Posterior cingulate gyrus (tissue), 11 donors: Measurements from ENCODE around the gene ASTN1.

Source experiments
- DNase-seq, 10 donors: peaks; one replicate each; pipeline versions ENCODE4 v3.0.0 to v3.0.0-alpha.2; 2020 to 2021; ENCODE audit warnings: mixed read lengths in 3 of 10
- intact Hi-C: fragments of 100-400 bp; cut with DNase I; formaldehyde crosslinking; loops from one replicate; pipeline ENCODE4 v1.15.1; 2023

The ASTN1 gene

DNA sequence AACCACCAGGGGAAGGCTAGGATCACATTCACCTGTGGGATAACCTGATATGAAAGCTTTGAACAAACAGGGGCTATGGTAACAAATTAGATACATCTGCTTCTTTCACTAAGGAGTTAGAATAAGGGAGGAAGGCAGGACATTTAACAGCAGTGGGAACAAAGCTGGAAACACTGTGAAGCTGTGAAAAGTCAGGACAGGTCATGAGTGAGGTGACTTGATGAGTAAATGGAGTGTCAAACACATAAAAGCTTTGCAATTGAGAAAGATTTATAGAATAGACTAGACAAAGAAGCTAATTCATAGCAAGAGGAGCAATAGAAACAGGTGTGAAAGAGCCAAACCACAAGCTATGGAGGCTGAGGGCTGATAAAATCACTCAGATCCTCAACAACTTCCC lies 110.0 kb downstream of the ASTN1 start:
- no peak for DNase-seq
- intact Hi-C loops: no loop called here

DNA sequence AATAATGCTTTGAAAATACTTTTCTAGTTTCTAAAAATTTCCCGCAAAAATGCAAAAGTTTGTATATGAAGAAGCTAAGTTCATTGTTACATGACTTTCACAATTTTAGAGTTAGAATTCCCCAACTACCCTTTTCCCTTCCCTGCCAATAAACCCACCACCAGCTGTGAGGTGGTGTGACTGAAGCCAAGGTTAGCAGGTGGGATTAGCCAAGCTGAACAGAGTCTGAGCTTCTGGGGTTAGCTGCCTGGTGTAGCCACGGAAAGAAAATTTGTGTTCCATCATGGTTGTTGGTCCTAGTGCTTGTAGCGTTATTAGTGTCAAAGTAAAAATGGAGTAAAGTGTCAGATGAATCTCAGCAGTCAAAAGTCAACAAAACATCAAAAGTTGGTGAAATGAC lies 110.9 kb downstream of the ASTN1 start:
- intact Hi-C loops: no loop called here
- no peak for DNase-seq

DNA sequence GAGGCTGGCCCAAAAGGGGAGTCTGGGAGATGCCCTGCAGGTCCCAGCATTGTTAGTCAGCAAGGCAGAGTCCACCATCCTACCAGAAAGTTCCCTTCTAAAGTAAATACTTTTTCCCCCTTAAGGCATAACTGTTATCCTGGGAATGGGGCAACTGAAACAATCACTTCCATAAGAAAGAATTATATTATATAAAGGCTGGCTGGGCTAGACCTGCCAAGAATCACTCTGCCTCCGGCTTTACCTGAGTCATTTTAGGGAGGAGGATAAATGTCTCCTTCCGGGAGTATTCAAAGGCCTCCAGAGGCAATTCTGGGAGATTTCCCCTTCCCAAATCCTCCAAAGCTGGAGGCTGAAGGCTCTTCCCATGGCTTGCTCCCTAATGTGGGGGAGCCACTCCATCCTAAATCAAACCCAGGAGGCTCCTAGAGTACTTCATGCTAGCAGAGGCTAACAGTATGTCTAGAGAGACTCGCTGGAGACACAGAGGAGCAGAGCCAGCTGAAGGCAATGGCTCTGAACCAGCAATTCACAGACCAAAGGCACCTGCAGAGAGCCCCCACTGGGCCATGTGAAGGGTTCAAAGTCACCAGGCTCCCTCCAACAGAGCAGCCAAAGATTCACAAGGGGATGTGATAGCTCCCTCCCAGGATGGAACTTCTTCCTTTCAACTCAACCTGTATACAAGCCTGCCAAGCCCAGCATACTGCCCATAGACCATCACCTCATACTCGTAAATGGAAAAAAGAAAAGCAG lies 116.0 kb downstream of the ASTN1 start:
- intact Hi-C loops: no loop called here
- peak in 1 of 10 donors; percentile 37 for DNase-seq

DNA sequence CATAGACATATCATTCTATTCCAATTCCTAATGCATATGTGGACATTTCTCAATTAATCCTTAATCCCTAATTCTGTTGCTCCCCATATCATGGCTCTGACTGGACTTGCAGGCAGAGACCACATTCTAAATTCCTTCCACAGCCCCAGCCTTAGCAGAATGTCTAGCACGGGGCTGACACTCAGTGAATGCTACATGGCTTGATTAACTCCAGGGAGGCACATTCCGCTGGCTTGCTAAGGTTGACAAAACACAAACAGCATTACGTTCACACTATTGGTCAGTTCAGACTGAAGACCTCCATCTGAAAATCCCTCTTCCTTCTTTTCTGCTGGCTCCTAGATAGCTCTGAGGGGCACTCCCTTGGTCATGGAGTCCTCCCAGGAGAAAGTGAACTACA lies 119.4 kb downstream of the ASTN1 start:
- no peak for DNase-seq

DNA sequence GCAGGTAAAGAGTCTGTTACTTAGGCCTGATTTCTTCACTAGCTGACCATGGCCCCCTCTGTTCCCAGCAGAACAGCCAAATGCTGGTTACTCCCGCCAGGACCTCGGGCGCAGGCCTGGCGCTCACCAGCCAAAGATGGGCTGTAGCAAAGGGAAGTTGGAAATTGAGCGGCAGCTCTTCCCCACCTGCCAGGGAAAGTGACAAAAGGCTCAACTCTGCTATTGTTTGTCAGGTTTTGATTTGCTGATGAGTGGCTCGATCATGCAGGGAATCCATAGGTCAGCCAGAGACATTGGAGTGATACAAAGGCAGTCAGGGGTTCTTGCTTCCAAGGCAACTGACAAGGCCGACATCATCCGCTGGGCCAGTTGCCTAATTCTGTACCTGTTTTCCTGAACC lies 120.1 kb downstream of the ASTN1 start:
- no peak for DNase-seq
- intact Hi-C loops: no loop called here

More for the DNA sequence above, 119.4 kb downstream of the ASTN1 start:
- intact Hi-C loops: no loop called here

DNA sequence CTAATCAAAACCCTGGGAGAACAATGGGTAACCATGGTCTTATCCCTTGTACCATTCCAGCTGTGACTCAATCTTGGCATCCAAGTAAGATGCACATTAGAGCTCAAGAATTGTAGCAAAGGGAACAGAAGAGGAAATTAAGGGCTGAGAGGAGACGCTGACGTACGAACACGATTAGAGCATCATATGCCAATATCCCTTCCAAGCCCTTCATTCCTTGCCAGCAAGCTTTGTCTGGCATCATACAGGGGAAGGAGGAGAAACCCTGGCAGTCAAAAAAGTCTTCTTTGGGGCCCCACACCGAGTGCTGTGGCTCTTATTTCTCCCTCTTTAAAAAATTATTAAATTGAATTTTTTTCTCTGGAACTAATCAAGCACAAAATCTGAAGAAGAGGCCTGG lies 120.9 kb downstream of the ASTN1 start:
- intact Hi-C loops: no loop called here
- DNase-seq: no peak

DNA sequence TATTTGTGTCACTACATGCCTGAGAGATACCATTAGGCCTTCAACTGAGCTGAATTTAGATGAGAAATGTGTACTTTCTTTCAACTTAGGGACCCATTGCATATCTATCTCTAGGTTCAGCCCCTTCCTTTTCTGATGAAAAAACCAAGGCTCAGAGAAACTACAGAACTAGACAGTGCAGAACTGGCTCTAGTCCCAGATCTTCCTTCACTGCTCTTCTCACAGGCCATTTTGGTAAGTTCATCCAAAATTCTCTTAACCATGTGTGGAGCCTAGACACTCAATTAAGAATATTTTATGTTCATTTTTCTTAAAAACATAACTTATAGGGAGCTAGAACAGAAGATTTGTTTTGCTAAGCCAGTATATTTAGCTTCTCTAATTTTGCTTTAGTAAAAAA lies 128.9 kb downstream of the ASTN1 start:
- intact Hi-C loops: no loop called here
- no peak for DNase-seq

DNA sequence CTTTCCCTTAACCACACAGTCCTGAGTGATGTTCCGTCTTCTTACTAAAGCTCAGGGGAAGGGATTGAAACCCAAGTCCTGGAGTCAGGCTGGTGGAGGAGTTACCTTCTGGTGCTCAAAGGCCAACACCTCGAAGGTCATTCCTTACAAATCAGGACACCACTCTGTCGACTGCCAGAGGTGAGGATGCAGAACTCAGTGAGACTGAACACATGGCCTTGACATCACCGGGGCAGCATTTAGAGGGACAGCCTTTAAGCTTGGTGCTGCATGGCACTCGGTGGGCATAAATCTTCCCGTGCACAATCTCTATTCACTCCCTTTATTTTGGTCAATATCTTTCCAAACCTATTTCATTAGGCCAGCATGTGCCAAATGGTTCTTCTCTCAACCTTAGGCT lies 130.9 kb downstream of the ASTN1 start:
- intact Hi-C loops: no loop called here

DNA sequence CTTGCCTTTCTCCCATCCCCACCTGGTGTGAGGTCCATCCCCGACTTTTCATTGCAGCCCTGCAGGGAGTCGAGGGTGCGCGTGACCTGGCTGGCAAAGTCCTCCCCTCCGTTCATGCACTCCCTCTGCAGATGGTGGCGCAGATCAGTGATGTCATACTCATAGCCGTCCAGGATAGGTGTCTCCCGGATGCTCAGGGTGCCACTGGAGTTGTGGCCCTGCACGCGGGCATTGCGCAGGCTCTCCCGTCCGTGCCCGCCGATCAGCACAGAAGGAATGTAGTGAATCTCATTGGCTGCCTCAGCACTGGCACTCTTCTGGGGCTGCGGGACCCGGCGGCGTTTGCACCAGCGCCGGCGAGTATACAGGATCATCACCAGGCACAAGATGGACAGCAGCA lies 132.1 kb downstream of the ASTN1 start:
- DNase-seq: peak in 1 of 10 donors; percentile 80
- intact Hi-C loops: no loop called here

More for the DNA sequence above, 130.9 kb downstream of the ASTN1 start:
- no peak for DNase-seq

DNA sequence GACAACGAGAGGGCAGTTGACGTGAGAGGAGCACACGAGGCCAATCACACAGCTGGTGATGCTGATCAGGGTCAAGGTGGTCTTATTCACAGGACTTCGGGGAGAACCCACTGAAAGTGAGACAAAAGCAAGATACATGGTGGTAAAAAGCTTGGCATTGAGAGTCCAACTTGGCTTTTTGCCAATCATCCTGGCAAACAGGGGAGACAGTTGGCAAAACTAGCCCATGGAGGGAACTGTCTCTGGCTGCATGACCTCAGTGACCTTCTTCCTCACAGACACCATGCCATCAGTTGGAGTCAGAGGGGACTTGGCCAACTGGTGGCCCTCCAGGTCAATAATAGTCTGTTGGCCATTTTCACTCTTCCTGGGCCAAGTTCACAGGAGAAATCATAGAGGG lies 139.9 kb downstream of the ASTN1 start:
- DNase-seq: no peak
- intact Hi-C loops: loop anchor here (10.0 kb wide), 1 partner anchor 150 kb away; the partner anchor contains the start of gene BRINP2

DNA sequence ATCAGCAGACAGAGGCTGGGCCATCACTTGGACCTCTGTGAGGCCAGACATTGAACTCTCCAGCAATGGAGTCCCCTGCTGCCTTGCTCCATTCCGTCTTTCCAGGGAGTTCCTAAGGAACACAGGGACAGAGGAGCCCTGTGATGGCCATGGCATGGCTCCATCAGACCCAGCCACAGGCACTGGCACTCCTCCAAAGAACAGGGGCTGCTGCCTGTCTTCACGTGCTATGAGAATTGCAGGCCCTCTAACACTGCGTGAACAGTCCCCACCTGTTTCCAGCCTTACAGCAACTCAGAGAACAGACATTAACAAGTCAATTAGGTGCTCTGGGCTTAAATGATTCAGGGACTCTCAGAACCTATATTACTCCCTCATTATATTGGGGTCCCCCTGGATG lies 140.8 kb downstream of the ASTN1 start:
- no peak for DNase-seq
- intact Hi-C loops: loop anchor here (10.0 kb wide), 1 partner anchor 151 kb away; the partner anchor contains the start of gene BRINP2

DNA sequence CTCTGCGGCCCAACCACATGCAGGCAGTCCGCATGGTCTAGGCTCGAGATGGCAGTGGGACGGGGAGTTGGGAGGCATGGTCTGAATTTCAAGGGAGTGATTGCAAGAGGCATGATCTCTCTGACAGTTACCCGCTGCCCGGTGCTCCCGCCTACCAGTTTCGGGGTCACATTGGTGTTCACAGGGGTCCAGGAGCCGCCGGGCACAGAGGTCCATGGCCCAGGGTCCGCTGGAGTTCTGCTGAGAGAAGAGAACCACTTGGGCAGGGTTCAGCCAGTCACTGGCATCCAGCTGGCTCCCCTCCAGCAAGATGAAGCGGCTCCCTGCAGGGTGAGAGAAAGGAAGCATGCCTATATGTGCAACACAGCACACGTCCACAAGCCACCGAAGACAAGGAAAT lies 141.3 kb downstream of the ASTN1 start:
- intact Hi-C loops: loop anchor here (10.0 kb wide), 1 partner anchor 152 kb away; the partner anchor contains the start of gene BRINP2
- peak in 2 of 10 donors; percentile 75 to 81 for DNase-seq

DNA sequence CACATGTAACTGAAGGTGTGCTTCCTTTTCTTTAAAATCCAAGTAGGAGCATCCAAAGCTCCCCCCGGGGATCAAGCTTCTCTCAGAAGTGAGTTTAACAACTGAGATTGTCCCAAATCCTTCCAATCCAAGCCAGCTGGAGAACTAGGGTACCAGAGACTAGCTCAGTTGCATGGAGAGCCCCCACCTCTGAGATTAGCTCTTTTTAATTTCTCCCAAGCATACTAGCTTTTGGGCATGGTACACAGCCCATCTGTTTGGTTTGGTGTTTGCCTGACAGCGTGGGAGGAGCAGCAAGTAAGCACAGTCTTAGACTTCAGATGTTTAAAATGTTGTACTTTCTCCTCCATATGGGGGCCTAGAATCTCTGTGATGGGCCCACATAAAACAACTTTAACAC lies 142.8 kb downstream of the ASTN1 start:
- peak in 5 of 10 donors; percentile 43 to 88 (median 52) for DNase-seq
- intact Hi-C loops: loop anchor here (10.0 kb wide), 1 partner anchor 153 kb away; the partner anchor contains the start of gene BRINP2

DNA sequence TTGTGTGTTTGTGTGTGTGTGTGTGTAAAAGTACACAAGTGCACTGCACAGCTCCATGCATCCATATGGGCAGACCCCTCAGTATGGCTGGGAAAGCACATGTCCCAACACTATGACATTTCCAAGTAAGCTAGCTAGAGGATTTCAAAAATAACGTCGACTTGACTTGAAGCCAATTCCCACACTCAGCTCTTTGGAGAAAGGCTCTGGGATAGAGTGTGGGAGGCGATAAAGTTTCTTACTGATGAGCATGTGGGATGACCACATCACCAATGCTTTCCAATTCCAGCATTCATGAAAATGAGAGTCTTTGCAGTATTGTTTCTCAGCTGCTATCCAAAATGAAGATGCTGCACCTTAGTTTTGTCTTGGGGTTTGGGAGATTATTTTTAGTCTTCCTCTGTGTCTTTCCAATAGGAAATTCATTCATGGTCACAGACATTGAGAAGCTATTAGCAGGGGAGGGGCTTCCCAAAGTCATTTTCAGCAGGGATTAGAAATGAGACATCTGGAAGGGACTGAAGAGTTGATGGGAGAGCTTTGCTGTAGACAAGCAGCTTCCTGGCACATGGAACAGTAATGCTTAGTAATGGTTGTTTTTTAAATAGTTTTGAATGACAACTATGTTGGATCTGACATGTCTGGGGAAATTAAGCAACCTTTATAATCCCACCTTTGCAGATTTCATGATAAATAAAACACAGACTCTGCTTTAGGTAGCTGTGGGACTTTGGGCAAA lies 143.5 kb downstream of the ASTN1 start:
- intact Hi-C loops: loop anchor here (10.0 kb wide), 1 partner anchor 154 kb away; the partner anchor contains the start of gene BRINP2
- DNase-seq: no peak

DNA sequence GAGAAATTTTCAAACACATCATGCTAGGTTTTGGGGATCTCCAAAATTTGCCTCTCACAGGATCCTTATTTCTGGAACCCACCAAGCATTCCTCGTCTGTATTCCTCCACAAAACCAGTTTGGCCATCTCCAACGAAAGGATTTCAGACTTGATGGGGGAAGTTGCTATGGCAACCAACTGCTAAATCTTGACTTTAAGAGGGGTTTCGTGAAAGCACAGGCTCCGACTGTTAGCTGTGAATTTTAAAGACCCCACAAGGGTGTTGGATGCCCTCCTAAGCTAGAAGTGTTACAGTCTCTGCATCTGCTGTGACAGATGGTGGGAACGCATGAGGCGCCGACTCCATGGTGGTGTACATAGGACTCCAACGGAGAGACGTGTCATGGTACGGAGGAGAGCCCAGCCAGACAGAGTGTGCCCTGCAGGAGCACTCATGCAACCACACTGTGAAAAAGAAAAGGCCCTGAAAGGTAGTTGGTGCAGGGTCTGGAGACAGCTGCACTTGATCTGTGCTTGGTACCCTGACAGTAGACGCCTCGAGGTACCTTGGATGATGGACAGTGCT lies 147.1 kb downstream of the ASTN1 start:
- intact Hi-C loops: no loop called here
- DNase-seq: no peak

DNA sequence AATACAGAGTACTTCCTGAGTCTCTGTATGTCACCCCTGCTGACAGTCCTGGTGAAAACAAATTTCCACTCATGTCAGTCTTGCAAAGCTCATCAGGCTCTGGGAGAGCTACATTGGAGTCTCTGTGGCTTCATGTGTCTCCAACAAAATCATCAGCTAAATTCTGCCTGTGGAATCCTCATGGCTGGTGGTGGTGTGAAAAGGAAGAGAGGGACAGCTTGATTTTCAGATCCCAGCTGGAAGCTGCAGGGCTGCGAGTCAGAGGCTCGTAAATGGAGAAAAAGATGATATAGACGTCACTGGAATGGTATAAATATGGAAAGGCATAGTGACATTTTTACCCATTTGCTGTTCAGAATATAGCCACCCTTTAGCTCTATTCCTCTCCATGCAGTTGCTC lies 150.2 kb downstream of the ASTN1 start:
- intact Hi-C loops: no loop called here
- peak in 4 of 10 donors; percentile 28 to 74 (median 30) for DNase-seq

DNA sequence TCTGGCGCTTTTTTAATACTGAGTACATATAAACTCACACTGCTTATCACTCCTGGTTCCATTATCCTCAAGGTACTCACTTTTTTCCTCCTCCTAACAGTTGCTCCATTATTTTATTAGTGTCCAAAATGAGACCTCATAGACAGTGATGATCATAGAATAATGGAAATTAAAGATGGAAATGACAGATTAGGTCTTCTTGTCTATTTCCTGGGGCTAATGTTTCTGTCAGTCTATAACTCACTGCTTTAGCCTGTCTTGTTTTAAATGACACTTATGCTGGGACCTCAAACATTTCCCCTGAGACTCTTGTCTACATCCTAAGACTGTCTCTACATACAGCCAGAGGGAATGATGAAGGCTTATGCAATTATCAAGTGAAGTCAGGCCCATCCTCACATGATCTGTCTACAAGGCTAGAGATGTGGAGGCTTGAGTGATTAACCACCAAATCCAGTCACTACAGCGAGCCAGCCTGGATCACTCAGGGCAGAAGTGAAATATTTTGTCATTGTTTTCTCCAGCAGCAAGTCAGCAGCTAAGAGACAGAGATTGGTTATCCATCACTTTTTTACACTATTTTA lies 152.1 kb downstream of the ASTN1 start:
- no peak for DNase-seq
- intact Hi-C loops: no loop called here

DNA sequence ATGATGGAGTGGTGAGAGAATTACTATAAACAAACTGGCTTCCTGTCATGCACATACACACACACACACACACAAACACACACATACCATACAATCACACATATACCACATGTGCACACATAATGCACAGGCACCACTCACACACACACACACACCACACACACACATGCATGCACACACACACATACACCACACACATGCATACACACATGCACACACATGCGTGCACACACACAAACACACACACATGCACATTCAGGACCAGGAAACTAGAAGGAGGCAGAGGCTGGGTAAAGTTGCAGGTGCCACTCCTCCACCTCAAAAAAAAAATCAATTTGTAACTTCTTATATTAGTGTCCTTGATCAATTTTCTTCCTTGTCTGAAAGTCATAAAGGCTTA lies 153.0 kb downstream of the ASTN1 start:
- no peak for DNase-seq
- intact Hi-C loops: no loop called here

DNA sequence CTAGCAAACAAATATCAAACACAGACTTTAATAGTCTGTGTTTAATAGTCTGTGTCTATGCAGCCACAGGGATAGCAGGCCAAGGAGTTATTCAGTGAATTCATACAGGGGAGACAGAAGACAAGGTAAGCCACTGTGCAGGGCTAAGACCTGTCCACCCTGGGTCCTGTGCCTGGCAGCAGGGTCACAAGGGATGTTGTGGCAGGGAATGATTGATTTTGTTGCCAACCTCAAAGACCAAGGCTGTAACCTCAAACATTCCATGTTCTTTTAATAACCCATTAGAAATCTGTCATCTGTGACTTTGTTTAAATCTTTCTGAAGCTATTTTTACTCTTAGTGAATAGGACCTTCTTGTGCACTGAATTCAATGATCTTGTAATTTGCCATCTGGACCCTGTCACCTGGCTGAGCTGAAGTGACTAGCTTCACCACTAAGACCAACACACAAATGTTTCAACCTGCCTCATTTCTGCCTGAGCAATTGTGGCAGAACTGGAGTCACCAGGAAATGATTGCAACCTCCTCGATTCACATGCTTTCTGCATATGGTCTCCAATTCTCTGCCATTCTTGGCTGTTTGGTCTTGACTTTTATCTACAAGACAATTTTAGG lies 154.2 kb downstream of the ASTN1 start:
- DNase-seq: no peak
- intact Hi-C loops: no loop called here

DNA sequence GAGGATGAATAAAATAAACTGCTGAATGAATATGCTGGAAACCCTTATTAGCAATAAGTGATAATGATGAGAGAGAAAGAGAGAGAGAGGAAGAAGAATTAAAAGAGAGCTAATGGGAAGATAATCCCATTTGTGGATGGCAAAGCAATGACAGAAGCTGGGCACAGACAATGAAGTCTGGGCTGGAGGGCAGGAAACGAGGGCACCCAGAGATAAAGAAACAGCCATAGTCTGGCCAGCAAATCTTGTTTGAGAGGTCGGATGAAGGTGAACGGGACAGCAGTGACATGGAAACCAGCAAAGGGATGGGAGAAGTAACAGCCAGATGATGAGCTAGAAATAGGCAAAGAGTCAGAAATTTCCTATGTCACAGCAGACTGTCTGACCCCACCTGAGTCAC lies 155.9 kb downstream of the ASTN1 start:
- no peak for DNase-seq
- intact Hi-C loops: no loop called here
